H1 (cell line): Measurements from ENCODE around the gene GNG4.

ENCODE experiments used
- BACH1 ChIP-seq: IDR thresholded peaks from 2 replicates; pipeline ENCODE4 v1.6.1; 2012; ENCODE audit warnings: low read length, improper control_type of control experiment
- CTCF ChIP-seq, 3 experiments: IDR thresholded peaks; 1 replicate in 2 of 3; 2 replicates in 1 of 3; pipeline versions ENCODE4 v1.5.1 to v1.6.1; 2011; ENCODE audit warnings: low read length in 3 of 3, mild to moderate bottlenecking in 3 of 3, inconsistent platforms in 2 of 3, low read depth in 1 of 3, moderate library complexity in 1 of 3; ENCODE audit not compliant: insufficient read depth in 1 of 3; ENCODE audit errors: control extremely low read depth in 1 of 3
- FOSL1 ChIP-seq: IDR thresholded peaks from 2 replicates; pipeline ENCODE4 v1.6.1; 2011; ENCODE audit warnings: mild to moderate bottlenecking, low read depth, low read length, moderate library complexity; ENCODE audit not compliant: insufficient read depth
- MAX ChIP-seq: IDR thresholded peaks from 2 replicates; pipeline ENCODE4 v1.6.1; 2012; ENCODE audit warnings: inconsistent platforms
- RFX5 ChIP-seq: IDR thresholded peaks from 2 replicates; pipeline ENCODE4 v1.6.1; 2011; ENCODE audit warnings: low read depth, low read length, improper control_type of control experiment, borderline replicate concordance

DNA sequence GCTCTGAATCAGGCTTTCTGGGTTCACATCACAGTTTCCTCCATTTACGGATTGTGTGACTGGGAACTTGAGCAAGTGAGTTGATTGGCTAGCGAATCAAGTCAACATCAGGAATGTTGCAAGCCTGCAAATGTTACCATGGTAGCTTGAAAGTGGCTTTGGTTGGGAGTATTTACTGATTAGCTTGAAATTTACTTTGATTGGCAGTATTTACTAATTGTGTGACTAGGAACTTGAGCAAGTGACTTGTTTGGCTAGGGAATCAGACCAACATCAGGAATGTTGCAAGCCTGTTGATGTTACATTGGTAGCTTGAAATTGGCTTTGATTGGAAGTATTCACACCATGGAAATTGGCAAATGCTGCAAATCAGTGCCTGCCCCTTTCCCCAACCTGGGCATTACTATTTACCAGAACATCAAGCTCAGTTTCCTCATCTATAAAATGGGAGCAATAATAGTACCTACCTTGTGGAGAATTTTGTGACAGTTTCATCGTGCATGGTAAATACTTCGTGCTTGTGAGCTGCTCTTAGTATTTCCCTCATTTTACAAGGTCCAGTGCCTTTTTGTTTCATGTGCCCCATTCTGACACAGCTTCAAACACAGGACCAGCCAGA, 122.3 kb downstream of the GNG4 start:
- TF ChIP-seq RFX5, result no peak
- no peak for TF ChIP-seq FOSL1
- no peak for TF ChIP-seq BACH1
- TF ChIP-seq MAX, result no peak
- TF ChIP-seq CTCF (IDR thresholded peaks at IDR 0.05; ENCODE audit: control extremely low read depth in 1 of 3, insufficient read depth in 1 of 3, low read depth in 1 of 3, low read length in 3 of 3), result no peak
